Measurements from ENCODE around the gene NAGLU. TPM values are rescaled to one million over a fixed set of nuclear protein-coding genes. Genes with fewer than 3 reads are reported as not detected.

NAGLU gene
- polyA plus RNA-seq, 1 donor (not counting 4 experiments of a cell fraction or from before 2014, with no cell fraction given): 6.9 TPM

DNA sequence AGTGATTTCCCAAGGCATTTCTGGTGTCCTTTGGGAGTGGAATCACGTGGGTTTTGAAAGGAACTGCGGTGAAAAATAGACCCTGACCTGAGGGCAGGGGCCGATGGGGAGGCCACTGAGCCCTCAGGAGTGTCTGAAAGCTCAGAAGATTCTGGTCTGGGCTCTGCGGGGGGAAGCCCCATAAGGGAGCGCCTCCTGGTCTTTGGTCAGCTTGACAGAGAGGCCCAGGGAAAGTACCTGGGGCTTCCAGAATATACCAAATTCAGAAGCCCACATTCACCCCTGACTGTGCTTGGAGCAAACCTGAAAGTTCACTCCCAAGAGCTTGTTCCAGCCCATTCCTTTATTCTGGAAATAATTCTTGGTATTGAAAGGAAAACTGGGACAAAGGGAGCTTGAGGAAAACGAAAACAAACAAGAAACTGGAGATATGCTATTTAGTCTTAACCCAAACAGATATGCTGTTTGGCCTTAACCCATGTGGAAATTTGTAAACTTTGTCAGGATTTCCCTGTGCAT is 23.2 kb upstream of the NAGLU start:
- no peak for FAIRE-seq

GRCh38 chr17:42513686-42514085 is 22.4 kb upstream of the NAGLU start:
- FAIRE-seq (no peak), DNase-seq (ENCODE audit: low read depth, low spot score) (no peak)
- H2AFZ ChIP-seq (ENCODE audit: control insufficient read depth, low read length): no peak overlapping the region
- no peaks in the 10 kb centered on the region for H4K20me1 ChIP-seq (ENCODE audit: control insufficient read depth, extremely low read depth, insufficient read depth, low read length)
- no peaks in the 10 kb centered on the region for H3K9me3 ChIP-seq (ENCODE audit: control insufficient read depth, low read depth, low read length)
- H3K4me3 ChIP-seq (ENCODE audit: control insufficient read depth in 2 of 3, extremely low read depth in 1 of 3, insufficient read depth in 2 of 3, low read depth in 1 of 3, low read length in 3 of 3): no peak overlapping the region
- no peaks in the 10 kb centered on the region for H3K79me2 ChIP-seq (ENCODE audit: control insufficient read depth, insufficient read depth, low read length)
- no peak overlapping the region for H3K27ac ChIP-seq (ENCODE audit: control insufficient read depth, insufficient read depth, low read length)
- H3K9ac ChIP-seq (ENCODE audit: control insufficient read depth, extremely low read depth, insufficient read depth, low read length): no peak overlapping the region
- dilution Hi-C loops (cut with MboI; ENCODE audit: extremely low pct_ligation_motif_present, low sequenced_read_pairs): loop anchor here (25.0 kb wide), 1 partner anchor 201 kb away; no protein-coding TSS in a partner anchor
- H3K9me1 ChIP-seq (ENCODE audit: control insufficient read depth, extremely low read depth, insufficient read depth, low read length): no peaks in the 10 kb centered on the region
- no peak for TF ChIP-seq CTCF (optimal IDR thresholded peaks at IDR 0.05 in 1 of 3, IDR thresholded peaks at IDR 0.05 in 1 of 3, conservative IDR thresholded peaks at IDR 0.05 in 1 of 3; ENCODE audit: extremely low read depth in 1 of 3, insufficient read depth in 2 of 3, low read length in 3 of 3)
- no peak for TF ChIP-seq EZH2 (IDR thresholded peaks at IDR 0.05; ENCODE audit: low read length)
- H3K4me2 ChIP-seq (ENCODE audit: control insufficient read depth, extremely low read depth, insufficient read depth, low read depth, low read length): no peak overlapping the region
- peaks cover 15% of the 10 kb centered on the region for H3K4me1 ChIP-seq (ENCODE audit: control insufficient read depth, extremely low read depth, insufficient read depth, low read length)
- H3K36me3 ChIP-seq (ENCODE audit: control insufficient read depth in 2 of 2, extremely low read depth in 1 of 2, insufficient read depth in 2 of 2, low read length in 2 of 2): peaks cover 15 to 27% of the 10 kb centered on the region in 2 experiments
- no peaks in the 10 kb centered on the region for H3K27me3 ChIP-seq (ENCODE audit: control insufficient read depth, extremely low read depth, insufficient read depth, low read length)

More for the DNA sequence above, 23.2 kb upstream of the NAGLU start:
- DNase-seq (ENCODE audit: low read depth, low spot score): no peak
- no peak overlapping the region for H3K27ac ChIP-seq (ENCODE audit: control insufficient read depth, insufficient read depth, low read length)
- H4K20me1 ChIP-seq (ENCODE audit: control insufficient read depth, extremely low read depth, insufficient read depth, low read length): no peaks in the 10 kb centered on the region
- no peak overlapping the region for H3K9ac ChIP-seq (ENCODE audit: control insufficient read depth, extremely low read depth, insufficient read depth, low read length)
- H3K9me1 ChIP-seq (ENCODE audit: control insufficient read depth, extremely low read depth, insufficient read depth, low read length): no peaks in the 10 kb centered on the region
- dilution Hi-C loops (cut with MboI; ENCODE audit: extremely low pct_ligation_motif_present, low sequenced_read_pairs): loop anchor here (25.0 kb wide), 1 partner anchor 200 kb away; no protein-coding TSS in a partner anchor
- H3K4me1 ChIP-seq (ENCODE audit: control insufficient read depth, extremely low read depth, insufficient read depth, low read length): peaks cover 6% of the 10 kb centered on the region
- H3K36me3 ChIP-seq (ENCODE audit: control insufficient read depth in 2 of 2, extremely low read depth in 1 of 2, insufficient read depth in 2 of 2, low read length in 2 of 2): peaks cover 21 to 31% of the 10 kb centered on the region in 2 experiments
- H3K27me3 ChIP-seq (ENCODE audit: control insufficient read depth, extremely low read depth, insufficient read depth, low read length): no peaks in the 10 kb centered on the region
- H3K4me3 ChIP-seq (ENCODE audit: control insufficient read depth in 2 of 3, extremely low read depth in 1 of 3, insufficient read depth in 2 of 3, low read depth in 1 of 3, low read length in 3 of 3): no peak overlapping the region
- H3K9me3 ChIP-seq (ENCODE audit: control insufficient read depth, low read depth, low read length): no peaks in the 10 kb centered on the region
- H3K4me2 ChIP-seq (ENCODE audit: control insufficient read depth, extremely low read depth, insufficient read depth, low read depth, low read length): no peak overlapping the region
- H3K79me2 ChIP-seq (ENCODE audit: control insufficient read depth, insufficient read depth, low read length): no peaks in the 10 kb centered on the region
- no peak for TF ChIP-seq CTCF (optimal IDR thresholded peaks at IDR 0.05 in 1 of 3, IDR thresholded peaks at IDR 0.05 in 1 of 3, conservative IDR thresholded peaks at IDR 0.05 in 1 of 3; ENCODE audit: extremely low read depth in 1 of 3, insufficient read depth in 2 of 3, low read length in 3 of 3)
- TF ChIP-seq EZH2 (IDR thresholded peaks at IDR 0.05; ENCODE audit: low read length): no peak
- H2AFZ ChIP-seq (ENCODE audit: control insufficient read depth, low read length): no peak overlapping the region

All from keratinocyte (primary cell).